Stimulated activated CD8-positive, alpha-beta memory T cell treated with anti-CD3 and anti-CD28 coated beads, Interleukin-15, amount 100 ng/mL, for 1 hour (primary cell): ENCODE measurements around the gene SLC9A1.
"Not testable (repeated sequence)": the region's sequence is repeated elsewhere in the genome, so short reads cannot be mapped to it uniquely, and the experiment has no call there.

Experiments
- DNase-seq: peaks from one replicate; pipeline ENCODE4 v3.0.0-alpha.2; 2020; ENCODE audit warnings: low read depth

SLC9A1 gene

DNA sequence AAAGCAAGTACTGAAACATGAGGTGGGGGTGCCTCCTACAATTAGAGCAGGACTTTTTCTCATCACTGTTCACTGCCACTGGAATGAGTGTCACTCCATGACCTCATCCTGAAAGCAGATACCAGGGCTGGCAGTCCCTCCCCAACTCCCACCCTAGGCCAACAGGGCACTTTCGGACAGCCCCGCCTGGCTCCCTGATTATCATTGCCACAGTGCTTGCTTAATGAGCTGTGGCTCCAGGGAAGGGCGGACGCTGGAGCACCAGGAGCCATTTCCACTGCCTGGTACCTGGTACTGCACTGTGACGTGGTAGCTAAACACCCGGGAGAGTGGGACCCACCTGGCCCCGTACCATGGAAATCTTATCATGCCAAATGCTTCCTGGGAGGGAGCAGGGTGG is 22.3 kb downstream of the SLC9A1 start:
- DNase-seq, result no peak

DNA sequence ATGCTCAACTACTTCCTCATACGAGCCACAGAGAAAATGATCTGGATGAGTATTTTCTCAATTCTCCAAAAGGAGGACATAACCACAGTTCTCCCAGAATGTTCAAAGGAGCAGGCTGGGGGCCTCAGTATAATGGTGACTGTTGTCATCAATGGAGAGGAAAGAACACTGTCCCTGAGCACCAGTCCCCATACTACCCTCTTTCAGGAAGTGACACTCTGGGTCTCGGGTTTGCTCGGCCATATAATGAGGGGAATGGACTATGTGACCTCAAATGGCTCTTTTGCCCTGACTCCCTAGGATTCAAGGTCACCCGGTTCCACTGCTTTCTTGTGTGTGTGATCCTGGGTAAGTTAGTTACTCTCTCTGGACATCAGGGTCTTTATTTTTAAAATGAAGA is 22.8 kb downstream of the SLC9A1 start:
- DNase-seq, result no peak

DNA sequence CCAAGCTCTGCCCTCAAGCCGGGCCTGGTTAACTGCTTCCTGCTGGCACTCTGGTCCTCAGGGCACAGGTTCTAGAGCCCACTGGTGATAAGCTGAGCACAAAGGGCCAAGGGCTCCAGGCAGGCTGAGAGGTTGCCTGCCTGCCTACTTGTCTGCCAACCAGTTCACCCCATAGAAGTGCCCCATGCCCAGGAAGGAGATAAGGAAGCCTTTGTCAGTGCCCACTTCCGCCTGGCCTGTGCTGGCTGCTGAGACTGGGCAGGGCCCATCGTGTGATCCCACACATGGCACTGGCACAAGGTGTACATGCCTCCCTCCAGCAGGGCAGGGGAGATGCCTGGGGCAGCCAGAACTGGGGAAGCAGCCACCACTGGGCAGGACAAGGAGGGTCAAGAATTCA is 24.1 kb downstream of the SLC9A1 start:
- no peak for DNase-seq

DNA sequence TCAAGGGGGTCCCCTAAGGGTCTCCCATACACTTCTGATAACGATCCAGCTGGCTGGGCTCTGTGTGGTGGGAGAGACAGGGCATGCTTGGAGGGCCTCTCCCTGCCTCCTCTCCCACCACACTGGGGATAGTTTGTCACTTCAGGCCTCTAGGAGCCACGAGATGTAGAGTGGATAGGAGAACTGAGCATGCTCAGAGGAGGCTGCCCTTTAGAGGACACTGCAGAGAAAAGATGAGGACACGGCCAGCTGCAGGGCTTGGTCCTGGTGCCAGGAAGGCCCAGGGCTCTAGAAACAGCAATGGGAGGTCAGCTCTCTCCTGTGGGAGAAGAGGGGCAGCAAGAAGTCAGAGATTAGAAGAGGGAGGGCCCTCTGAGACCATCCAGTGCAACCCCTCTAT is 25.7 kb downstream of the SLC9A1 start:
- DNase-seq, result no peak

DNA sequence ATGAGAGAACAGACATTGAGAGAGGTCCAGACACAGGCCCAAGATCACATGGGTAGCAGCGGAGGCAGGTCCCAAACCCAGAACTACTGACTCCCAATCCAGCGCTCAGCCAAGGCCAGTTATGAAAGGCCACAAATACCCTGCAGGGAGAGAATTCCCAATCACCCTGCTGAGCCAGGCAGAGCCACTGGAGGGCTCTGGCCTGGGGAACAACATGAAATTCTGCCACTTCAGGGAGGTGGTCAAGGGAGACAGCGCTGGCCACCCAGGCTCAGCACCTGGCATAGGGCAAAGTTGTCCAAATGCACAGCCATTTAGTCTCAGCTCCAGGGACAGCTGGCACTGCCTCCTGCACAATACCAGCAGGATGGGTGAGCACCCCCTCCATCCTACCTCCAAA is 27.5 kb downstream of the SLC9A1 start:
- DNase-seq, result no peak

DNA sequence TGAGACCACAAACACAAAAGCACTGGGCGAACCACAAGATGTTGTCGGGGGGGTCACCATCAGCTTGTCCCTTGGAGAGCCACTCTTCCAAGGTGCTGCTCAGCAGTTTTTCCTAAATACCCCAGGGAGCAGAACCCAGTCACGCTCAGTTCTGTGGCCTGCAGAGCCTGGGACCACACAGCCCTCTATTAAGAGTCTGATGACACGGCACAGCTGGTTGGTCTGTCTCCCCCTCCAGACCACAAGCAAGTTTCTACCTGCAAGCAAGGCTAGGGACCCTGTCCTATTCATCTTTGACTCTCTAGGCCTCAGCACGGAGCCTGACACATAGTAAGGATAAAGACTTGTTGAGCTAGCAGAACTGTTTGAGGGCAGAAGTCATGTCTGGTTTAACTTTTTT is 28.5 kb downstream of the SLC9A1 start:
- DNase-seq, result no peak

DNA sequence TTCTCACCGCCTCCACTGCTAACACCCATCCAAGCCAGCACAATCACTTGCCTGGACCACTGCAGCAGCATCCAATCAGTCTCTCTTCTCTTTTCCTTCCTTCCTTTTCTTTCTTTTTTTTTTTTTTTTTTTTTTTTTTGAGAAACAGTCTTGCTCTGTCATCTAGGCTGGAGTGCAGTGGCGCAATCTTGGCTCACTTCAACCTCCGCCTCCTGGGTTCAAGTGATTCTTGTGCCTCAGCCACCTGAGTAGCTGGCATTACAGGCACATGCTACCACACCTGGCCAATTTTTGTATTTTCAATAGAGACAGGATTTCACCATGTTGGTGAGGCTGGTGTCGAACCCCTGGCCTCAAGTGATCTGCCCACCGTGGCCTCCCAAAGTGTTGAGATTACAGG is 29.8 kb downstream of the SLC9A1 start:
- DNase-seq, result not testable (repeated sequence)

DNA sequence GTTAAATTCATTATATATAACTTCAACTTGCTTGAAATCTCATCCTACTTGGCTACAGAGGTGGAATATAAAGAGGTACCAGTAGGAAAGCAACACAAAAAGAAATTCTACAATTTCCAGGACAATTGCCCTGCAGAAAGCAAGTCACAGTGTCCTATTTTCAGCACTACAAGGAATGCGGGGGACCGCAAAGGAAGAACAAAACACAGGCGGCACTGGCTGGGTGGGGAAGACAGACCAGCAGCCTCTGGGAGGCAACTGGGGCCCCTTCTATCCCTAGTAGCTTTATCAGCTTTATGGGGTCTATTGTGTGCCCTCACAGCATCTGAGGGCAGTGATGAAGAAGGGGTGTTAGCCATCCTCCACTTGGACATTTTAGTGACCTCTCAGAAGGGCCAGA is 30.5 kb downstream of the SLC9A1 start:
- no peak for DNase-seq

DNA sequence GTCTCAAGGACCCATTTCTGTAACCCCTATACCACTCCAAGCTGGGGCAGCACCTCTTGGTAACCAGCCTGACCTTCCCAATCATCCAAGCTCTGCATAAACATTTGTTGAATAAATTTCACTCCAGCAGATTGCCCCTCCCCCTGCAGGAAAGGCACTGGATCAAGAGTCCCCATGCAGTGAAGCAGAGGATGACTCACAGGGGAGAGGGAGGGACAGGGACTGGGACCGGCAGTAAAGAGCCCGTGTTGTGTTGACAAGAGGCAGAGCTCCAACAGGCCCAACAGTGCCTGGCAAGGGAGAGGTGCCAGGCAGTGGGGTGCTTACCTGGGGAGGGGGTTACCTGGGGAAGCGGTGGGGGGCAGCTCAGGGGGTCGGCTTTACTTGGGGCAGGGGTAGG is 32.3 kb downstream of the SLC9A1 start:
- DNase-seq, result no peak

DNA sequence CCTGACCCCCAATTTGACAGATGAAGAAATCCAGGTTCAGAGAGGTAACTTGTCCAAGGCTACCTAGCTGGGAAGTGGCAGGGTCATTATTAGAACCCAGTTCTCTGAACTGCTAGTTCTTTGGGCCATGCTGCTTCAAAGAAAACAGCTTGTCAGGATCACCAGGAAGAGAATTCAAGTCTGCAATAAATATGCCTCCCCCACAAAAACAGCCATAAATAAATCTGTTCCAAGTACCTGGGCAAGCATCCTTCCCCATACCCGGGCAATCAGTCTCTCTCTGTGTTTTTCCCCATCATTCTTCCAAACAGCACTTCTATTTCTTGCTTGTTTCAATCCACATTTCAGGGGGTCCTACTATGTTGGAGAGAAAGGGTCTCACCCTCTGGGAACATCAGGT is 34.1 kb downstream of the SLC9A1 start:
- DNase-seq, result no peak

DNA sequence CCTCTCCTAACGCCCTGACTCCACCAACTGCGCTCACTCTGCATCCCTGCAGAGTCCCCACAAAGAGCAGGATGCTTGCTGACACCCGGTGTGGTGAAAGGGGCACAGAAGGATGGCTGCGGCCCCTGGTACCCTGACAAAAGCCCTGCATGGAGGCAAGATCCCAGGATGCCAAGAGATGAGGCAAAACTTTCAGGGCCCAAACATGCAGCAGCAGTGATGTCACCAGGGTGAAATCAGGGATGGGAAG is 36.6 kb downstream of the SLC9A1 start:
- DNase-seq, result no peak

DNA sequence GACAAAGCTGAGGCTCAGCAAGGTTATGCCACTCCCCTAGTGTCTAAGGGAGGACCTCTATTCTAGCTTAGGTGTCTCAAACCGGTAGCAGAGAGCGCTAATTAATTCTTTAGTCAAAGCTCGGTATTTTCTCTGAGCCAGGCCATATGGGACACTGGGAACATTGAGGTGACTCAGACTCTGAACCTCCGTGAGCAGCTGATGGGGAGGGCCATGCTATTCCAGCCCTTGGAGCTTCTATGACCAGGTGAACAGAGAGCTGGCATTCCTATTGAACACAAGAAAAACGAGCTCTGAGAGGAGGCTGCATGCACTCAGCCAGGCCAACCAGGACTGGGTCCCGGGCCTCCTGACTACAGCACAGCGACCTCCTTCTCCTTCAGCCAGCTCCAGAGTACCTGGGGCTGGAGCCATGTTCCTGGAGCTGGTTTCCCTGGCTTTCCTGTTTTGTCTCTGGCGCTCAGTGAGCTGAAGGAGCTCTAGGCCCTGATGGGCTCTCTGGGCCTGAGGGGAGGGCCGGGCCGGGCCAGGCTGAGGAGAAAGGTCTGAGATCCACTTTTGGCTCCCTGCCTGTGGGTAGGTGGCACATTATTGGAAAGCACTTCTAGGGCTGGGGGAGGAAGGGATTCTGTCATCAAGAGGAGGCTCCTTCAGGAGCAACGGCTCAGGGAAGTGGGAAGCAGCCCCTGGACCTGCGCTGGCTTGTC is 37.0 kb downstream of the SLC9A1 start:
- no peak for DNase-seq

DNA sequence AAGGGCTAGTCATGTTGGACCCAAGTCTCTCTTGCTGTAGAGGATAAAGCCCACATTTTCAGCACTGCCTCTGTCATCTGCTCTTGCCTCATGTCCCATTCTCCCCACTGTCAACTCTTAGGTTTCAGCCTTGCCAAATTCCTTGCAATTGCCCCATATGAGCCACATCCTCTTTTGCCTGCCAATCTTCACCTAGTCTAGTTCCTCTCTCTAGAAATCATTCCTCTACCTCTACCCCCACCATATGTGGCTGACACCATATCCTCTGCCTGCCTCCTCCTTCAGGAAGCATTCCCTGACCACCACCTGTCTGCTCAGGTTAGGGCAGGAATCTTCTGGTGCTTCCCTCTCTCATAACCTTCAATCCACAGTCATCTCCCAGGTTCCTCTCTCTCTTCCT is 38.2 kb downstream of the SLC9A1 start:
- no peak for DNase-seq

DNA sequence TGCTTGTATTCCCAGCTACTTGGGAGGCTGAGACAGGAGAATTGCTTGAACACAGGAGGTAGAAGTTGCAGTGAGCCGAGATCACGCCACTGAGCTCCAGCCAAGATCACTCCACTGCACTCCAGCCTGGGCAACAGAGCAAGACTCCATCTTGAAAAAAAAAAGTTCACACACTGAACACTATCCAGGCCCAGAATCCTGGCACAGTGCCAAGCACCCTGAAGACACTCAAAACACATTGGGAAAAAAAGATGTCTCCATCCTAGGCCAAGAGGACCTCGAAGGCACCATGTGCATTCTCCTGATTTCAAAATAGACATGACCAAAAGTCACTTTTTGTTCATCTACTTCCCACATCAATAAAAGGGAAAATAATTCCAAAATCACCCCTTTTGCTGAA is 38.7 kb downstream of the SLC9A1 start:
- no peak for DNase-seq

DNA sequence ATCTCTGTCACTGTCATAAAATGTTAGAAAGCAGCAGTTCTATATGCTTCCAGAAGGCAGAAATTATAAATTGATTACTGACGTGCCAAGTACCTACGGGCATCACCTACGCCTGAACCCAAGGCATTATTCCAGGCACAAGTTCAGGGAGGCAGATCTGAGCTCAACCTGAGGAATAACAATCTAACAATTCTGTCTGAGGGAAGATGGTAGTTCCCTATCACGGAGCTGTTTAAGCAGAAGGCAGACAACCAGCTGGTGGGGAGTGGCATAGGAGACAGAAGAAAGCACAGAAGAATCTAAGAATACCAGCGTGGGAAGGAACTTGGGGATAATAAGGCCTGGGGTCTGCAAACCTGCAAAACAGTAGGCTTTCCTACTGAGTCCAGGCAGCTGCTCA is 40.4 kb downstream of the SLC9A1 start:
- DNase-seq, result no peak

DNA sequence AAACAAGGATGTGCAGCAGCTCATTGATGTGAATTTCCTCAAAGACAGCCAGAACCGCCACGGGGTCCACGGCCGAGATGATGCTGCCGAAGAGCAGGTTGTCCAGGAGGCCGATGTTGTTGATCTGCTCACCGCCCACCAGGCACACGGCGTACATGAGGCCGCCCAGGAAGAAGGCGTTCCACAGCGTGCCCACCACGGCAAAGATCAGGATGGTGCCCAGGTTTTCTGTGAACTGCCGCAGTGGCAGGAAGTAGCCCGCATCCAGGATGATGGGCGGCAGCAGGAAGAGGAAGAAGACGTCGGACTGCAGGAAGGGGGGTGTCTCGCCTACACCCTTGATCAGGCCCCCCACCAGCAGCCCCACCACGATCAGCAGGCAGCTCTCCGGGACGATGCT is 41.1 kb downstream of the SLC9A1 start:
- DNase-seq, result no peak

DNA sequence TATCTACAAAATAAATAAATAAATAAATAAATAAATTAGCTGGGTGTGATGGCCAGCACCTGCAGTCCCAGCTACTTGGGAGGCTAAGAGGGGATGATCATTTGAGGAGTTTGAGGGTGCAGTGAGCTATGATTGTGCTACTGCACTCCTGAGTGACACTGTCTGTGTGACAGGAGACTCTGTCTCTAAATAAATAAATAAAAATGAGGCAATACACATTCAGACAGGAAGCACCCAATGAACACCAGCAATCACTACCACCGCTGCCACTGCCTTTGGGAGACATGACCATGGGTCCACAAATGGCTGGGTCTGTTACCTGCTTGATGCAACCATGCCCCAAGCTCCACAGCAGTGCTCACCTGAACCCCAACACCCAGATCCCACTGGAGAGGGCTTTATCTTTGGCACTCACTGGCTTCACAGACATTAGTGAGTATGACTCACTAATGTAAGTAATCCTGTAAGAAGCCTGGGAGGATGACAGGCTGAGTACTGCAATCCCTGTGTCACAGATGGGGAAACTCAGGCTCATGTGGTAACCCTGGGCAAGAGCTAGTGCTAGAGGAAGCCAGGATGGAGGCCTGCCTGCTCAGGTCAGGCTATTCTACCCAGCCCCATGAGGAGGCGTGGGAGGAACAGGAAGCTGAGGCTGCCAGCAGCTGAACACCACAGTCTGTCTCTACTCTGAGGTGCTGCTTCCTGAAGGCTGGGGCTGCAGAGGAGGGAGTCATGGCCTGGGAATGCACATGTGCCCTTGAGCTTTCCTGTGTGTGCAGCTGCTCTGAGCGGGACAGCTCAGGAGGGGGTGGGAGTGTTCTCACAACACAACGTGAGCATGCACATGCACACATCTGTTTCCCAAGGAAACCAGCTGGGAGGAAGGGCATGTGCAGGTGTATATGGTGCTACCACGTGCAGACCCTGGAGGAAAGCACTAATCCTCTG is 43.0 kb downstream of the SLC9A1 start:
- peak; percentile 20 for DNase-seq

DNA sequence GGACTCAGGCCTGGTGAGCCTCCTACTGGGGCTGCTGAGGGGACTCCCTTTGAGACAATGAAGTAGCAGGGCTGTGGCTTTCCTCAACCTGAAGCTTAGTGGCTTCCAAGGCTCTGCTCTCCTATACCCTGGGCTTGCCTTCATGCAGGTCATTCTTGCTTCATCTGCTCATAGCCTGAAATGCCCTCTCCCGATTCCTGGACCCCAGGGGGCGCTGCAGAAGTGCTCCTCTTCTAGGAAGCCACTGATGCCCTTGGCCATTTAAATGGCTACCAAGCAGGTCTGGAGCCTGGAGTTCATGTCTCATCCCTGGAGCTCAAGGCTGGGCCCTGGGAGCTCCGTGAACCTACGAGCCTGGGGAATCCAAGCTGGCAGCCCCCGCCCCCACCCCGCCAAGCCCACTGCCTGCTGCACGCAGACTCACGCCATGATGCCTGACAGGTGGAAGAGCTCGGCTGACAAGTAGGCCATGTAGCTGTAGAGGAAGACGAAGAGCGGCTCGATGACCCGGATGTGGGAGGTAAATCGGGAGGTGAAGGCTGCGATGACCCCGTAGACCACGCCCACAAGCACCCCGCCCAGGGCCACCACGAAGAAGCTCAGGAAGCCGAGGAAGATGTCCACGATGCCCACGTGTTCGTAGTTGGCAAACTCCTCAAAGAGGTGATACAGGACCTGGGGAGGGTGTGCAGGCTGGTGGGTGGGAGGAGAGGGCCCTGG is 45.7 kb downstream of the SLC9A1 start:
- DNase-seq, result no peak

DNA sequence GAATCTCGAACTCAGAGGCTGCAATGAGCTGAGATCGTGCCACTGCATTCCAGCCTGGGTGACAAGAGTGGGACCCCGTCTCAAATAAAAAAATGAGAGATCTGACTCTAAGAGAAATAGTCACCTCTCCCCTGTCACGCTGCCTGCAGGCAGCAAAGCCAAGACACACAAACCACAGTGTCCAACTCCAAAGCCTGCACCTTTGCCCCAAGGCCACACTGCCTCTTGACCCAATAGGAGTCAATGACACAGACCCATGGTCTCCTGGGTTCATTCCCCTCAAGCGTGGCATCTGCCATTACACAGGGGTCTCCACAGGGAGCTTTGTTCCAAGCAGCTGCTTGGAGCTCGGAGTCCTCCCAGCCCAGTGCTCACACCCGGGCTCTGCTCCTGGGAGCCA is 46.3 kb downstream of the SLC9A1 start:
- DNase-seq, result no peak

DNA sequence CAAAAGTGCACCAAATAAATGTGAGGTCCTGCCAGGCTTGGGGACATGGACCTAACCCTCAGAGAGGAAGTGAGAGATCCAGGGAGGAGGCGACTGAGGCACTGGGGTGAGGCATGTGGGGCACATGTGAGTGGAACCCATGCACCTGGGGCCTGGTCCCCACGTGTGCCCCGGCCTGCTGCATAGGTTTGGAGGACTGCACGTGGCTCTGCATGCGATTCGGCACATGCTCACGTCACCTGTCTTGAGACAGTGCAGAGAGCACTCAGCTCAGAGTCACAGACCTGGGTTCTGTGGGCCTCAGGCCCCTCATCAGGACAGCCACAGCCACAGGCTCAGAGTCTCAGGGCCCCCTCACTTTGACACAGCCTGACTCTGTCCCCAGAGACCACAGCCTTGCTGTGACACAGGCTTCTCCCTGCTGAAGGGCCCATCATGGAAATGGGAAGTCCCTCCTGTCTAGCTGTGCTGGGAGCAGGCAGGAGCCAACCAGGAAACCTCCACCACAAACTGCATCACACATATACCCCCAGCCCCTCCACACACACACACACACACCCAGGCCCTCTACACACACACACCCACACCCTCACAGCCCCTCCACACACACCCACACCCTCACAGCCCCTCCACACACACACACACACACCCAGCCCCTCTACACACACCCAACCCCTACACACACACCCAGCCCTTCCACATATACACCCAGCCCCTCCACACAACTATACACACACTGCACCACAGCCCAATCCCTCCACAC is 48.2 kb downstream of the SLC9A1 start:
- no peak for DNase-seq

DNA sequence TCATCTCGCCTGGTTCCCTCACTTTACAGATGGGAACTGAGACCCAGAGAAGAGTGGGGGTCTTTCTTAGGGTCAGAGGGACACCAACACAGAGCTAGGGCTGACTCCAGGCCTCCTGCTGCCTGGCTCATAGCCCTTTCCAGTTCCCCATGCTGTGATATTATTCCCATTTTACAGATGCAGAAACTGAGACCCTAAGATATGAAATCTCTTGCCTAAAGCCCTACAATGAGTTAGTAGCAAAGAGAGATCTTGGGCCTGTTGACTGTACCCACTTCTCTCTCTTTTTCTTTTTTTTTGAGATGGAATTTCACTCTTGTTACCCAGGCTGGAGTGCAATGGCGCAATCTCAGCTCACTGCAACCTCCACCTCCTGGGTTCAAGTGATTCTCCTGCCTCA is 49.9 kb downstream of the SLC9A1 start:
- no peak for DNase-seq

DNA sequence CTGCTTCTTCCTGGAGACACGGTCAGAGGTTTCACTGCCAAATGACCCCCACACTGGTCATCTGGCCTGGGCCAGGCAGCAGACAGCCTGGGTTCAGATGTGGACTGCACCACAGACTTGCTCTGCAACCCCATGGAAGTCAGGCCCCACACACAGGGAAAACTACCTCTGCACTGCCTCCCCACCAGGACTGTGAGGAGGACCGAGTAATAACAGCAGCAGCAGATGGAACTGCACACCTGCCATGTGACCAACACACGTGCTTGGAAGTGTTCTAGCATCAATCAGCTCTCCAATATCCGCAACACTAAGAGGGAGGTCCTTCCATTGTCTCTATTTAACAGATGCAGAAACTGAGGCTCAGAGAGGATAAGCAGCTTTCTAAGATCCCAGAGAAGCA is 51.4 kb downstream of the SLC9A1 start:
- DNase-seq, result no peak
